ENCODE results near the gene ZNF414.

The ZNF414 gene

DNA sequence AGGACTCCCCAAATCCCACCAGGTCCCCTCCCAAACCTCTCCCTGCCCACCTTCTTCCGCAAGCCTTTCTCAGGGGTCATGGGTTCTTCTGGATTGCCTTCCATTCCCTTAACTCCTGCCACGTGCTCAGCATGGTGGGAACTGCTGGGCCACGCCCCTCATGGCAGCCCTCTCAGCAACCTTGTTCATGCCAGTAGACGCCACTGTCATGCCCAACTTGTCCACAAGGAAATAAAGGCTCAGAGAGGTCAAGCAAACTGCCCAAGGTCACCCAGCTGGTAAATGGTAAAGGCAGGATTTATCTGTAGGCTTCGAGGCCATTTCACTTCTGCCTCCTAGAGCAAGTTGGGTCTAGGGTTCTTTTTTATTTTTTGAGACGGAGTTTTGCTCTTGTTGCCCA, 22.4 kb downstream of the ZNF414 start:
- TF ChIP-seq, protein P1, sequence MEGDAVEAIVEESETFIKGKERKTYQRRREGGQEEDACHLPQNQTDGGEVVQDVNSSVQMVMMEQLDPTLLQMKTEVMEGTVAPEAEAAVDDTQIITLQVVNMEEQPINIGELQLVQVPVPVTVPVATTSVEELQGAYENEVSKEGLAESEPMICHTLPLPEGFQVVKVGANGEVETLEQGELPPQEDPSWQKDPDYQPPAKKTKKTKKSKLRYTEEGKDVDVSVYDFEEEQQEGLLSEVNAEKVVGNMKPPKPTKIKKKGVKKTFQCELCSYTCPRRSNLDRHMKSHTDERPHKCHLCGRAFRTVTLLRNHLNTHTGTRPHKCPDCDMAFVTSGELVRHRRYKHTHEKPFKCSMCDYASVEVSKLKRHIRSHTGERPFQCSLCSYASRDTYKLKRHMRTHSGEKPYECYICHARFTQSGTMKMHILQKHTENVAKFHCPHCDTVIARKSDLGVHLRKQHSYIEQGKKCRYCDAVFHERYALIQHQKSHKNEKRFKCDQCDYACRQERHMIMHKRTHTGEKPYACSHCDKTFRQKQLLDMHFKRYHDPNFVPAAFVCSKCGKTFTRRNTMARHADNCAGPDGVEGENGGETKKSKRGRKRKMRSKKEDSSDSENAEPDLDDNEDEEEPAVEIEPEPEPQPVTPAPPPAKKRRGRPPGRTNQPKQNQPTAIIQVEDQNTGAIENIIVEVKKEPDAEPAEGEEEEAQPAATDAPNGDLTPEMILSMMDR (conservative IDR thresholded peaks at IDR 0.05; ENCODE audit: low read depth, low read length) = no peak
- DNase-seq (ENCODE audit: low read depth) = no peak
- H3K4me3 ChIP-seq (ENCODE audit: low read depth, low read length) = no peak overlapping the region

DNA sequence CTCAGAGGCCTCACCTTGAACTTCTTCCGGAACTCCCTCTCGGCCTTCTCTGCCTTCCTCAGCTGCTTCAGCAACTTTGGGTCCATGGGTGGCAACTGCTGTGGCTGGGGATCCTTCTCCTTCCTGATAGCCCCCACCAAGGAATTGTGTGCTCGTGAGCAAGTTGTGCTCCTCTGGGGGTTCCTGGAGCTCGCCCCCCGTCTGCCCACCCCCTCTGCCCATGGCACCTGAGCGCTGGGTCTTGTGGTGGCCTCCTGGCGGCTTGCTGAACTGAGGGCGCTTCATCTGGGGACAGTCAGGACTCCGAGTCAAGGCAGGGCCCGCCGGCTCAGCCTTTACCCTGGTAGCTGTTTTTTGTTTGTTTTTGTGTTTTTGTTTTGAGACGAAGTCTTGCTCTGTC, 23.1 kb downstream of the ZNF414 start:
- no peak overlapping the region for H3K4me3 ChIP-seq (ENCODE audit: low read depth, low read length)
- TF ChIP-seq, protein P1 (conservative IDR thresholded peaks at IDR 0.05; ENCODE audit: low read depth, low read length) = no peak
- no peak for DNase-seq (ENCODE audit: low read depth)

DNA sequence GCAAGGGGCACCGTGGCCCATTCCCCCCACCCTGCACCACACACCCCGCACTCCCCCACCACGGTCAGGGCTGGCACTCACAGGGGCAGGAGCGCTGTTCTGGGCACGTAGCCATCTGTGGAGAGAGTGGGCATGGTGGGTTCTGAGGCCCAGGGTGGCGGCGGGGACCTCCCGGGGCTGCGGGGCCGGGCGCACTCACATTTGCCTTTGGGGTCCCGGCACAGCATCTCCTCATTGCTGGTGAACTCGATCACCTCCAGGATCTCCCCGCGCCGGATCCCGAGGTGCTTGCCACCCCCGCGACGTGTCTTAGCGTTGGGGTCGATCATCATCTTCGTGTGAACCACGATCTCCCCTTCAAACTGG, 23.6 kb downstream of the ZNF414 start:
- no peak for DNase-seq (ENCODE audit: low read depth)
- no peak overlapping the region for H3K4me3 ChIP-seq (ENCODE audit: low read depth, low read length)
- TF ChIP-seq, protein P1 (conservative IDR thresholded peaks at IDR 0.05; ENCODE audit: low read depth, low read length) = no peak

DNA sequence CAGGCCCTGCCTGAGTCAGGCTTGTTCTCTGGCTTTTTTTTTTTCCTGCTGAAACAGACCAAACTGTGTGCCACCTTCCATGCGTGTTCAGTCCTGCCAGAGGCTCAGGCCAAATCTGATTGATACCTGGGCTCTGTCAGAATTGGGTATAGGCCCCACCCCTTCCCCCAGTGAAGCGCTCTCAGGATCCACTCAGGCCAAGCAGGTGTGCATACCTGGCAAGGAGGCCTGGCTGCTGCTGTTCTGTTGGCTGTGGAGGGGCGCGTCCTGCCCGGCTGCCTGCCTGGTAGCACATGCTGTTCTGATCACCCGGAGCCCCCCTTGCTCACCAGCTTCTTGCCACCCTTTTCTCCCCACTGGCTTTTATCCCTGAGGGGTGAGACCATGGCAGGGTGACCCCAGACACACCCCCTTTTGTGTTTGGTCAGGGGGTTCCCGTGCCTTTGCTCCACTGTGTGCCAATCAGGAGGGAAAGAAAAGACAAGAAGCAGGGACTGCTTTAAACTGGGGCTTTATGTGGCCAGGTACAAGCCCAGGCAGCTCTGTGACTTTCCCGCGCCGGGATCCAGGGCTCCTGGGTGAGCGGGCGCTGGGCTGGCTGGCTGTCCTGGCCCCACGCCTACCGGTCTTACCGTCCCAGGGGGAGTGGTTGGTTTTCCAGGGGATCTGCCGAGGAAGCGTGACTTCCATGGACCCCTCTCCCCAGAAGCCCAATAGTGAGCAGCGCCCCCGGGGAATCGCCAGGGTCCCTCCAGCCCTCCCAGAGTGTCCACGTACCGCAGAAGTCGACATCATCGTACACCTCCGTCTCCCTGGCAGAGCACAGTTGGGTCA, 24.2 kb downstream of the ZNF414 start:
- H3K4me3 ChIP-seq (ENCODE audit: low read depth, low read length) = no peak overlapping the region

DNA sequence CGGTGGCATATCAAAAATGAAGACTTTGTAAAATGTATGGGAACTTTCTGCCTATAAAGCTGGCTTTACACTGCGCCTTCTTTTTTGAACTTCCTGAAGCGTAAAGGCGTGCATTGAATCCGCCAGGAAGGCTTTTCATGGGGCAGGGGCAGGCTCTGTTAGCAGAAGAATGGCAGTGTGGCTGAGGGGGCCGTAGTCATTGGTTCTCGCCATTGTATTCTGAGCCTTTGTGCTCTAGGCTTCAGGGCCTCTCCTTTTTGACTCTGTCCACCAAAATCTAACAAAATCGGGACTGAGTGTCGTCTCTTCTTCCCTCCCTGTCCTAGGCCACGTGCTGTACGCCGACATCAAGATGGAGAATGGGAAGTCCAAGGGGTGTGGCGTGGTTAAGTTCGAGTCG, 25.6 kb downstream of the ZNF414 start:
- DNase-seq (ENCODE audit: low read depth) = no peak
- H3K4me3 ChIP-seq (ENCODE audit: low read depth, low read length) = no peak overlapping the region
- TF ChIP-seq, protein P1 (conservative IDR thresholded peaks at IDR 0.05; ENCODE audit: low read depth, low read length) = no peak

More for the DNA sequence above, 24.2 kb downstream of the ZNF414 start:
- TF ChIP-seq, protein P1 (conservative IDR thresholded peaks at IDR 0.05; ENCODE audit: low read depth, low read length) = no peak
- DNase-seq (ENCODE audit: low read depth) = no peak

DNA sequence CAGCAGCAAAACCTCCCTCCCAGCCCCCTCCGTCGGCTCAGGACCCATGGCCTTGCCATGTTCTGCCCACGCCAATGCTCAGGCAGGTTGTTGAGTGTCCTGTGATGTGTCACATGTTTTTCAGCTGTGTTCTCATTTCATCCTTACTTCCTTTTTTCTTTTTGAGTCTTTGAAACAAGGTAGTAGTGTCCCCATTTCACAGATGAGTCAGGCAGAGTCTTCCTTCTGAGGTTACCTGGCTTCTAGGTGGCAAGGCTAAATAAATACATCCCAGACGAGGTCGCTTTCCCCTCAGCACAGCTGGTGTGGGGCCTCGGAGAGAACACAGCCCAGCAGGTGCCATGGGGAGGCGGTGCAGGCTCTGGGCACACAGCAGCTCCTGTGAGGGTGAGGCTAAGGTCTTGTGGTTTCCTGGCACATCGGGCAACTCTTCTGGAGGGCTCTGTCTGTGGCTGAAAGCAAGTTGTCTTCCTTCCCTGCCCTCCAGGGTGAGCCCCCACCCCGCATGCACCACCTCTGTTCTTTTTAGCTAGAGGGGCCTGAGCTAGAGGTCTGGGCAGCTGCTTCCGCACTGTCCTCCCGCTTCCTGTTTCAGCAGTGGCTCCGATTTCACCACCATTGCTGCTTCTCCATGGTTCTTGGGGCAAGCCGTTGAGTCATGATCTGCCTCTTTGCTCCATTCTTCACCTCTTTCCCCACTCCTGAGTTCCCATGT, 26.7 kb downstream of the ZNF414 start:
- no peak overlapping the region for H3K4me3 ChIP-seq (ENCODE audit: low read depth, low read length)
- TF ChIP-seq, protein P1 (conservative IDR thresholded peaks at IDR 0.05; ENCODE audit: low read depth, low read length) = no peak
- no peak for DNase-seq (ENCODE audit: low read depth)
